ENCODE measurements around the gene PCDHGA2.
"Not testable (repeated sequence)": the region's sequence is repeated elsewhere in the genome, so short reads cannot be mapped to it uniquely, and the experiment has no call there.

The PCDHGA2 gene

DNA sequence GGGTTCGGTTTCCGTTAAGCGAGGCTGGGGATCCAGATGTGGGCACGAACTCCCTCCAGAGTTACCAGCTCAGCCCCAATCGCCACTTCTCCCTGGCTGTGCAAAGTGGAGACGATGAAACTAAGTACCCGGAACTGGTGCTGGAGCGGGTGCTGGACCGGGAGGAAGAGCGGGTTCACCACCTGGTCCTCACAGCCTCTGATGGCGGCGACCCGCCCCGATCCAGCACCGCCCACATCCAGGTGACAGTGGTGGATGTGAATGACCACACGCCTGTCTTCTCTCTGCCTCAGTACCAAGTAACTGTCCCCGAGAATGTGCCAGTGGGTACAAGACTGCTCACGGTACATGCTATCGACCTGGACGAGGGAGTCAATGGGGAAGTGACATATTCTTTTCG, 44.8 kb downstream of the PCDHGA2 start:
- DNase-seq = no peak

DNA sequence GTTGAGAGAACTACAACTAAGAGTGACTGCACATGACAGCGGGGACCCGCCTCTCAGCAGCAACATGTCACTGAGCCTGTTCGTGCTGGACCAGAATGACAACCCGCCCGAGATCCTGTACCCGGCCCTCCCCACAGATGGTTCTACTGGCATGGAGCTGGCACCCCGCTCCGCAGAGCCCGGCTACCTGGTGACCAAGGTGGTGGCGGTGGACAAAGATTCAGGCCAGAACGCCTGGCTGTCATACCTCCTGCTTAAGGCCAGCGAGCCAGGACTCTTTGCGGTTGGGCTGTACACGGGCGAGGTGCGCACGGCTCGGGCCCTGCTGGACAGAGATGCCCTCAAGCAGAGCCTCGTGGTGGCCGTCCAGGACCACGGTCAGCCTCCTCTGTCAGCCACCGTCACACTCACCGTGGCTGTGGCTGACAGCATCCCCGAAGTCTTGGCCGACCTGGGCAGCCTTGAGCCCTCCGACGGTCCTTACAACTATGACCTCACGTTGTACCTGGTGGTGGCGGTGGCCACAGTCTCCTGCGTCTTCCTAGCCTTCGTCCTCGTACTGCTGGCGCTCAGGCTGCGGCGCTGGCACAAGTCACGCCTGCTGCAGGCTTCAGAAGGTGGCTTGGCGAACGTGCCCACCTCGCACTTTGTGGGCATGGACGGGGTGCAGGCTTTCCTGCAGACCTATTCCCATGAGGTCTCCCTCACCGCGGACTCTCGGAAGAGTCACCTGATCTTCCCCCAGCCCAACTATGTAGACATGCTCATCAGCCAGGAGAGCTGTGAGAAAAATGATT, 46.1 kb downstream of the PCDHGA2 start:
- no peak for DNase-seq

DNA sequence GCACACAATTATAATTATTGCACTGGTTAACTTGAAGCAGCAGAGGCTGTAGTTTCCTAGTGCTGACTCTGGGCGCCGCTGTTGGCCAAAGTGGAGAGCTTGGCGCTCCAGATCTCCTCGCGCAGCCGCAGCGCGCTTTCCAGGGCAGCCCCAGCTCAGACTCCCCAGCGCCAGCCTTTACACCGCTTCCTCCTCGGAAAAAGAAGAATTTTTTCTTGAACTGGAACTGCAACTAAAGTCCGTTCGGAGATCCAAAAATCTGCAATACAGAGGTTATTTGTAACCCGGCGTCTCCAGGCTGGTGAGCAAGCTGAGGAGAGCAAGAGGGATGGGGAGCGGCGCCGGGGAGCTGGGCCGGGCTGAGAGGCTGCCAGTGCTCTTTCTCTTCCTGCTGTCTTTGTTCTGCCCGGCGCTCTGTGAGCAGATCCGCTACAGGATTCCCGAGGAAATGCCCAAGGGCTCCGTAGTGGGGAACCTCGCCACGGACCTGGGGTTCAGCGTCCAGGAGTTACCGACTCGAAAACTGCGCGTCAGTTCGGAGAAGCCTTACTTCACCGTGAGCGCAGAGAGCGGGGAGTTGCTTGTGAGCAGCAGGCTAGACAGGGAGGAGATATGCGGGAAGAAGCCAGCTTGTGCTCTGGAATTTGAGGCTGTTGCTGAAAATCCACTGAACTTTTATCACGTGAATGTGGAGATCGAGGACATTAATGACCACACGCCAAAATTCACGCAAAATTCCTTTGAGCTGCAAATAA, 49.2 kb downstream of the PCDHGA2 start, which contains the start of gene PCDHGB4:
PCDHGB4 (plus strand) TSS at position 142 of the 755 bp plus-strand sequence; CDS start at position 329, 187 bp downstream.
- DNase-seq = not testable (repeated sequence)

DNA sequence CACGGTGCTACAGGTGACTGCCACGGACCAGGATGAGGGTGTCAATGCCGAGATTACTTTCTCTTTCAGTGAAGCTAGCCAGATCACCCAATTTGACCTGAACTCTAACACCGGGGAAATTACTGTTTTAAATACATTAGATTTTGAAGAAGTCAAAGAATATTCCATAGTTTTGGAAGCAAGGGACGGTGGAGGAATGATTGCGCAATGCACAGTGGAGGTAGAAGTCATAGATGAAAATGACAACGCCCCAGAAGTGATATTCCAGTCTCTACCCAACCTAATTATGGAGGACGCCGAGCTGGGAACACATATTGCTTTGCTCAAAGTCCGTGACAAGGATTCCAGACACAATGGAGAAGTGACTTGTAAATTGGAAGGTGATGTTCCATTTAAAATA, 50.1 kb downstream of the PCDHGA2 start:
- no peak for DNase-seq

DNA sequence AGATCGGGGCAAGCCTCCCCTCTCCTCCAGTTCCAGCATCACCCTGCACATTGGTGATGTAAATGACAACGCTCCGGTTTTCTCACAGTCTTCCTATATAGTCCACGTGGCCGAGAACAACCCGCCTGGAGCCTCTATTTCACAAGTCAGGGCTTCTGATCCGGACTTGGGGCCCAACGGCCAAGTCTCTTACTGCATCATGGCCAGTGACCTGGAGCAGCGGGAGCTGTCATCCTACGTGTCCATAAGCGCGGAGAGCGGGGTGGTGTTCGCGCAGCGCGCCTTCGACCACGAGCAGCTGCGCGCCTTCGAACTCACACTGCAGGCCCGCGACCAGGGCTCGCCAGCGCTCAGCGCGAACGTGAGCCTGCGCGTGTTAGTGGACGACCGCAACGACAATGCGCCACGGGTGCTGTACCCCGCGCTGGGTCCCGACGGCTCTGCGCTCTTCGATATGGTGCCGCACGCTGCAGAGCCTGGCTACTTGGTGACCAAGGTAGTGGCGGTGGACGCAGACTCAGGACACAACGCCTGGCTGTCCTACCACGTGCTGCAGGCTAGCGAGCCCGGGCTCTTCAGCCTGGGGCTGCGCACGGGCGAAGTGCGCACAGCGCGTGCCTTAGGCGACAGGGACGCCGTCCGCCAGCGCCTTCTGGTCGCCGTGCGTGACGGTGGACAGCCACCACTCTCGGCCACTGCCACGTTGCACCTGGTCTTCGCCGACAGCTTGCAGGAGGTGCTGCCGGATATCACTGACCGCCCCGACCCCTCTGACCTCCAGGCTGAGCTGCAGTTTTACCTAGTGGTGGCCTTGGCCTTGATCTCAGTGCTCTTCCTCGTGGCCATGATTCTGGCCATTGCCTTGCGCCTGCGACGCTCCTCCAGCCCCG, 50.8 kb downstream of the PCDHGA2 start:
- DNase-seq = no peak

DNA sequence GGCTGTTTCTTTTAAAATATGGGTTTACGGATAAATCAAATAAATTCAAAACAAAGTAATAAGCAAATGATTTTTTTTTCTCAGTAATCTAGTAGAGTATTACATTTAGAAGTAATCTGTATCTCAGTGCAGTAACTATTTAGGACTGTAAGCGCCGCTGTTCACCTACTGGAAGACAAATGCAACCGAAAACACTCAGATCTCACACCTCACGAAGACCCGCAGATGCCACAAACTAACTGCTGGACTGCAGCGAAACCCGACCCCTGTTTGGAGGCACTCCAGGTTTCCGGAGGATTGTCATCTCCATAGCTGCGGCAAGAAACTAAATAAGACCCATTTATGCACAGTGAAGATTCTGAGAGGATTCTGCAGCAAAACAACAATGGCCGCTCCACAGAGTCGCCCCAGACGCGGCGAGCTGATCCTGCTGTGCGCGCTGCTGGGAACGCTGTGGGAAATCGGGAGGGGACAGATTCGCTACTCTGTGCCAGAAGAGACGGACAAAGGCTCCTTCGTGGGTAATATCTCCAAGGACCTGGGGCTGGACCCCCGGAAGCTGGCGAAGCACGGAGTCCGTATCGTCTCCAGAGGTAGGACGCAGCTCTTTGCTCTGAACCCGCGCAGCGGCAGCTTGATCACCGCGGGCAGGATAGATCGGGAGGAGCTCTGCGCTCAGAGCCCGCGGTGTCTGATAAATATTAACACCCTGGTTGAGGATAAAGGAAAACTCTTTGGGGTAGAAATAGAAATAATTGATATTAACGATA, 54.1 kb downstream of the PCDHGA2 start, which contains the start of gene PCDHGA8:
PCDHGA8 (plus strand) TSS at position 205 of the 770 bp plus-strand sequence; CDS start at position 386, 181 bp downstream.
- DNase-seq = no peak
